Measurements from ENCODE around the gene POLR2C. TPM values are rescaled to one million over a fixed set of nuclear protein-coding genes. Genes with fewer than 3 reads are reported as not detected.
A peak's percentile ranks its signal among the peaks of the same experiment; 100 is the strongest.

POLR2C gene
- total and polyA plus RNA-seq, 2 experiments from 2014 or later: 56.6 to 92.5 TPM

DNA sequence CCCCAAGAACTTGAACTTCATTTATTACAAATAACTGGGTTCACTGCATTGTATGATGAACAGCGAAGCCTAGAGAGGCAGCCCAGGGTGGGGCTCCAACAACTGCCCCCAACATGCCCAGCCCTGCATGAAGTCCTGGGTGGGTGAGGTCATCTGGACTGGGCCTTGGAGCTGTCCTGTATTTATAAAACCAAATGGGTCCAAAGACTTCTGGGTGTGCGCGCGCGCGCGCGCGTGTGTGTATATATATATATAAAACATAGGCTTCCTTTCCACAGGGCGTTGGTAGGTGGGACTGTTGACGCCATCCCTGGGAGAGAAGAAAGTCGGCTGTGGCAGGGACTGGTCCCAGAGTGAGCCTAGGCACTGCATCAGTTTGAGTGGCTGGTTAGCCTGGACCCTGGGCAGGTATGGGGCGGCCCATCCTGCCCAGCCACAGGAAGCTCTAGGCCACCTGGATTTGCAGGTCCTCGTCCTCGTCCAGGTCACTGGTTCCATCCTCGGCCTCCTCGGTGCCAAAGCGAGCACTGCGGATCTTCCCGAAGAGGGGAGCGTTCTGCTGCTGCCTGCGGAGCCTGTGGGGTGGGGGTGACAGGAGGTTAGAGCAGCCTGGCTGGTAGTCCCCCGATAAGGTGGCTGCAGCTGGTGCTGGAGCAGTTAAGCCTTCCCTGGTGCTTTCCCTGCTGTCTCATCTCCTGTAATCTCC, 50.0 kb downstream of the POLR2C start:
- Histone ChIP-seq H3K4me2 (peak overlapping the region; percentile 48), H2AFZ (no peak overlapping the region), H3K9me3 (ENCODE audit: low read depth) (no peaks in the 10 kb centered on the region), H3K4me1 (ENCODE audit: insufficient read depth) (peaks cover 48% of the 10 kb centered on the region), H3K4me3 (no peak overlapping the region), H4K20me1 (ENCODE audit: insufficient read depth, poor library complexity, severe bottlenecking) (no peaks in the 10 kb centered on the region), H3K27ac (peak overlapping the region; percentile 92), H3K79me2 (no peaks in the 10 kb centered on the region), H3K36me3 (replicated peaks; ENCODE audit: insufficient read depth, low read depth) (no peaks in the 10 kb centered on the region), H3K27me3 (no peaks in the 10 kb centered on the region), H3K9me2 (replicated peaks; ENCODE audit: insufficient read depth) (no peaks in the 10 kb centered on the region)
- TF ChIP-seq, protein P1, sequence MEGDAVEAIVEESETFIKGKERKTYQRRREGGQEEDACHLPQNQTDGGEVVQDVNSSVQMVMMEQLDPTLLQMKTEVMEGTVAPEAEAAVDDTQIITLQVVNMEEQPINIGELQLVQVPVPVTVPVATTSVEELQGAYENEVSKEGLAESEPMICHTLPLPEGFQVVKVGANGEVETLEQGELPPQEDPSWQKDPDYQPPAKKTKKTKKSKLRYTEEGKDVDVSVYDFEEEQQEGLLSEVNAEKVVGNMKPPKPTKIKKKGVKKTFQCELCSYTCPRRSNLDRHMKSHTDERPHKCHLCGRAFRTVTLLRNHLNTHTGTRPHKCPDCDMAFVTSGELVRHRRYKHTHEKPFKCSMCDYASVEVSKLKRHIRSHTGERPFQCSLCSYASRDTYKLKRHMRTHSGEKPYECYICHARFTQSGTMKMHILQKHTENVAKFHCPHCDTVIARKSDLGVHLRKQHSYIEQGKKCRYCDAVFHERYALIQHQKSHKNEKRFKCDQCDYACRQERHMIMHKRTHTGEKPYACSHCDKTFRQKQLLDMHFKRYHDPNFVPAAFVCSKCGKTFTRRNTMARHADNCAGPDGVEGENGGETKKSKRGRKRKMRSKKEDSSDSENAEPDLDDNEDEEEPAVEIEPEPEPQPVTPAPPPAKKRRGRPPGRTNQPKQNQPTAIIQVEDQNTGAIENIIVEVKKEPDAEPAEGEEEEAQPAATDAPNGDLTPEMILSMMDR (IDR thresholded peaks at IDR 0.05; ENCODE audit: poor library complexity): no peak
- TF ChIP-seq EZH2 (IDR thresholded peaks at IDR 0.05; ENCODE audit: borderline replicate concordance): no peak
- no peak for TF ChIP-seq EZH2phosphoT487 (IDR thresholded peaks at IDR 0.05; ENCODE audit: low read depth, severe bottlenecking, unreplicated experiment)
- DNase-seq (ENCODE audit: low spot score): peak; percentile 3
- 94% methylated on average over 23 of the region's 23 CpGs for WGBS (ENCODE audit: low lambda C conversion rate, missing lambda C conversion rate)

- Histone ChIP-seq H3K9me2 (replicated peaks; ENCODE audit: insufficient read depth) (no peaks in the 10 kb centered on the region), H3K27ac (peak overlapping the region; percentile 92), H3K27me3 (no peaks in the 10 kb centered on the region), H4K20me1 (ENCODE audit: insufficient read depth, poor library complexity, severe bottlenecking) (no peaks in the 10 kb centered on the region), H3K79me2 (no peaks in the 10 kb centered on the region), H3K4me3 (no peak overlapping the region), H2AFZ (no peak overlapping the region), H3K36me3 (replicated peaks; ENCODE audit: insufficient read depth, low read depth) (no peaks in the 10 kb centered on the region), H3K9me3 (ENCODE audit: low read depth) (no peaks in the 10 kb centered on the region), H3K4me2 (peak overlapping the region; percentile 48), H3K4me1 (ENCODE audit: insufficient read depth) (peaks cover 37% of the 10 kb centered on the region)
- DNase-seq (ENCODE audit: low spot score): peak; percentile 85
- TF ChIP-seq, protein P1 (IDR thresholded peaks at IDR 0.05; ENCODE audit: poor library complexity): no peak
- TF ChIP-seq EZH2phosphoT487 (IDR thresholded peaks at IDR 0.05; ENCODE audit: low read depth, severe bottlenecking, unreplicated experiment) (no peak), EZH2 (IDR thresholded peaks at IDR 0.05; ENCODE audit: borderline replicate concordance) (no peak)
- WGBS (ENCODE audit: low lambda C conversion rate, missing lambda C conversion rate): 28% methylated on average over 14 of the region's 14 CpGs
Observed at GRCh38 chr16:57513371-57514102, 51.1 kb downstream of the POLR2C start.

DNA sequence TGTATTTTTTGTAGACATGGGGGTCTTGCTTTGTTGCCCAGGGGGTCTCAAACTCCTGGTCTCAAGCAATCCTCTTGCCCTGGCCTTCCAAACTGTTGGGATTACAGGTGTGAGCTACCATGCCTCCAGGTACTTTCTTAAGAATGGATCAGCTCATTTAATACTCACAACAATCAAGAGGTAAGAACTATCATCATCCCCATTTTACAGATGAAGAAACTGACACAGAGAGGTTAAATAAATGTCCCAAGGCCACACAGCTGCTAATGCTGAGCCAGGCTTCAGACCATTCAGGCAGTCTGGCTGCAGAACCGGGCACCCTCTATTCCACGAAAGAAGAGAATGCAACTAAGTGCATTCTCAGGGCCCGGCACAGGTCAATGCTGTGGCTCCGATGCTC, 51.9 kb downstream of the POLR2C start:
- no peak for DNase-seq (ENCODE audit: low spot score)
- no peaks in the 10 kb centered on the region for H3K9me2 ChIP-seq (replicated peaks; ENCODE audit: insufficient read depth)
- no peaks in the 10 kb centered on the region for H3K79me2 ChIP-seq
- H3K4me3 ChIP-seq: no peak overlapping the region
- no peak for TF ChIP-seq EZH2 (IDR thresholded peaks at IDR 0.05; ENCODE audit: borderline replicate concordance)
- no peaks in the 10 kb centered on the region for H3K27me3 ChIP-seq
- no peak overlapping the region for H3K4me2 ChIP-seq
- 59% methylated on average over 4 of the region's 4 CpGs for WGBS (ENCODE audit: low lambda C conversion rate, missing lambda C conversion rate)
- H3K9me3 ChIP-seq (ENCODE audit: low read depth): no peaks in the 10 kb centered on the region
- no peaks in the 10 kb centered on the region for H3K36me3 ChIP-seq (replicated peaks; ENCODE audit: insufficient read depth, low read depth)
- peak overlapping the region; percentile 92 for H3K27ac ChIP-seq
- H2AFZ ChIP-seq: no peak overlapping the region
- H4K20me1 ChIP-seq (ENCODE audit: insufficient read depth, poor library complexity, severe bottlenecking): no peaks in the 10 kb centered on the region
- H3K4me1 ChIP-seq (ENCODE audit: insufficient read depth): peaks cover 37% of the 10 kb centered on the region

Measured in hepatocyte (in vitro differentiated cells).